ENCODE data around the gene NOS2.
"Not testable (repeated sequence)": the region's sequence is repeated elsewhere in the genome, so short reads cannot be mapped to it uniquely, and the experiment has no call there.

GRCh38 chr17:27752831-27753619 lies 47.3 kb downstream of the NOS2 start:
- TF ChIP-seq CTCF (IDR thresholded peaks at IDR 0.05 in 8 of 11, conservative IDR thresholded peaks at IDR 0.05 in 3 of 11); POLR2A (IDR thresholded peaks at IDR 0.05); POLR2AphosphoS5 (IDR thresholded peaks at IDR 0.05): not testable (repeated sequence)

Data from spleen (tissue), 7 donors.